Endodermal cell (in vitro differentiated cells): ENCODE data around the gene SH3PXD2B. TPM values are rescaled to one million over a fixed set of nuclear protein-coding genes. Genes with fewer than 3 reads are reported as not detected.

ENCODE experiments used
- DNase-seq: peaks from one replicate; pipeline ENCODE4 v3.0.0-alpha.2; 2017
- H3K27ac ChIP-seq: 2 replicates; pipeline ENCODE4 v1.5.1; 2013; ENCODE audit warnings: mild to moderate bottlenecking, low read depth, low read length, moderate library complexity
- H3K27me3 ChIP-seq: 2 replicates; pipeline ENCODE4 v1.6.1; 2013; ENCODE audit warnings: mild to moderate bottlenecking, low read length, moderate library complexity; ENCODE audit not compliant: insufficient read depth, control insufficient read depth, poor library complexity, severe bottlenecking
- H3K36me3 ChIP-seq: 2 replicates; pipeline ENCODE4 v1.7.0; 2013; ENCODE audit warnings: mild to moderate bottlenecking, low read length, moderate library complexity; ENCODE audit not compliant: control insufficient read depth, insufficient read depth
- H3K4me1 ChIP-seq: one replicate; pipeline ENCODE4 v1.7.0; 2013; ENCODE audit warnings: low read length; ENCODE audit not compliant: control insufficient read depth, insufficient read depth
- H3K4me3 ChIP-seq: 2 replicates; pipeline ENCODE4 v1.5.1; 2013; ENCODE audit warnings: mild to moderate bottlenecking, low read length, moderate library complexity
- H3K9ac ChIP-seq: 2 replicates; pipeline ENCODE4 v1.6.1; 2013; ENCODE audit warnings: mild to moderate bottlenecking, low read length, moderate library complexity; ENCODE audit not compliant: poor library complexity, severe bottlenecking; ENCODE audit errors: extremely low read depth
- H3K9me3 ChIP-seq: 2 replicates; pipeline ENCODE4 v1.6.1; 2013; ENCODE audit warnings: mild to moderate bottlenecking, low read length, moderate library complexity; ENCODE audit not compliant: control insufficient read depth
- H3K27ac Mint-ChIP-seq: 2 replicates; pipeline ENCODE4 v1.8.0; 2020; ENCODE audit warnings: mixed read lengths
- H3K27me3 Mint-ChIP-seq: 2 replicates; pipeline ENCODE4 v1.8.0; 2021; ENCODE audit warnings: mild to moderate bottlenecking, mixed read lengths; ENCODE audit not compliant: insufficient read depth
- H3K36me3 Mint-ChIP-seq: 2 replicates; pipeline ENCODE4 v1.8.0; 2020; ENCODE audit warnings: low read depth, mixed read lengths
- H3K4me1 Mint-ChIP-seq: 2 replicates; pipeline ENCODE4 v1.8.0; 2020; ENCODE audit warnings: mixed read lengths
- H3K4me3 Mint-ChIP-seq: 2 replicates; pipeline ENCODE4 v1.8.0; 2020; ENCODE audit warnings: mild to moderate bottlenecking, moderate library complexity, mixed read lengths
- H3K9me3 Mint-ChIP-seq: 2 replicates; pipeline ENCODE4 v1.8.0; 2020; ENCODE audit warnings: mild to moderate bottlenecking, mixed read lengths
- WGBS, 2 experiments: methylation state at CpG; one replicate each; pipeline versions ENCODE4 v1.1.5 to v1.1.7; 2013; ENCODE audit warnings: missing lambda C conversion rate in 2 of 2, mixed read lengths in 1 of 2; ENCODE audit not compliant: insufficient coverage in 1 of 2, insufficient read length in 1 of 2; 5-methylcytosine and 5-hydroxymethylcytosine counted together
- total RNA-seq, 2 donors: library from RNA; stranded (reverse); fragmentation: NEBNext Ultra II Directional in 1 of 2; extraction: Animal tissue kit (Norgen Biotek cat#: 25700) in 1 of 2; gene quantifications; 2 replicates in 1 of 2; 3 replicates in 1 of 2; pipeline ENCODE4 v1.2.1, GENCODE V29; 2021
- TF ChIP-seq, protein P1 (sequence below): fragments of 200-600 bp; sonication (generic); conservative IDR thresholded peaks from 2 replicates; pipeline ENCODE4 v1.5.0; 2021; ENCODE audit warnings: antibody characterized with exemption, mild to moderate bottlenecking

SH3PXD2B gene
- total RNA-seq, 2 donors from 2014 or later = 62.2 to 74.9 TPM

DNA sequence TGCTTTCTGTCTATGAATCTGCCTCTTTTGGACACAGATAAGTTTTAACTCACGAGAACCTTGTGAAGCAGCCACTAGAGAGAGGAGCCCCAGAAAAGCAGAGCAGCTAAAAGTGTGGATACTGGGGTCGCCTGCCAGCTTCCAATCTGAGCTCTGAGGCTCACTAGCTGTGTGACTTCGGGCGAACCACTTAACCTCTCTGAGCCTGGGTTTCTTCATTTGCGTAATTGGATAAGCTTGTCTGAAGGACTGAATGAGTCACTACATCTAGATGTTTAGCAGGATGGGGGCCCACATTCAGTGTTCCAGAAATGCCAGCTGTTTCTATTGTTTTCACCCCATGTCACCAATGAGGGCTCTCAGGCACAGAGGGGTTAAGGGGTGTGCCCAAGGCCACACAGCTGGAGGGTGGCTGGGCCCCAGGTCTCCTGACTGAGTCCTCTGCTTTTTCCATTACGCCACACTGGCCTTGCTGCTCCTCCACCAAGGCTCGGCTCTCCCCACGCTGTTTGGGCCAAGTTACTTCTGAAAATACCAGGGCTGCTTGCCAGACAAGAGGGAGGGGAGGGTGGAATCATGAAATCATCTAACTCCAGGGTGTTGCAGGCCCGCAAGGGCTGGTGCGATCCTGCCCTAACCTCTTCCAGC is 36.2 kb downstream of the SH3PXD2B start:
- Histone ChIP-seq H3K4me1 (no peaks in the 10 kb centered on the region), H3K36me3 (peaks cover 82% of the 10 kb centered on the region), H3K27ac (no peak overlapping the region), H3K9ac (no peak overlapping the region), H3K4me3 (no peak overlapping the region), H3K9me3 (no peaks in the 10 kb centered on the region), H3K27me3 (no peaks in the 10 kb centered on the region)
- TF ChIP-seq, protein P1, sequence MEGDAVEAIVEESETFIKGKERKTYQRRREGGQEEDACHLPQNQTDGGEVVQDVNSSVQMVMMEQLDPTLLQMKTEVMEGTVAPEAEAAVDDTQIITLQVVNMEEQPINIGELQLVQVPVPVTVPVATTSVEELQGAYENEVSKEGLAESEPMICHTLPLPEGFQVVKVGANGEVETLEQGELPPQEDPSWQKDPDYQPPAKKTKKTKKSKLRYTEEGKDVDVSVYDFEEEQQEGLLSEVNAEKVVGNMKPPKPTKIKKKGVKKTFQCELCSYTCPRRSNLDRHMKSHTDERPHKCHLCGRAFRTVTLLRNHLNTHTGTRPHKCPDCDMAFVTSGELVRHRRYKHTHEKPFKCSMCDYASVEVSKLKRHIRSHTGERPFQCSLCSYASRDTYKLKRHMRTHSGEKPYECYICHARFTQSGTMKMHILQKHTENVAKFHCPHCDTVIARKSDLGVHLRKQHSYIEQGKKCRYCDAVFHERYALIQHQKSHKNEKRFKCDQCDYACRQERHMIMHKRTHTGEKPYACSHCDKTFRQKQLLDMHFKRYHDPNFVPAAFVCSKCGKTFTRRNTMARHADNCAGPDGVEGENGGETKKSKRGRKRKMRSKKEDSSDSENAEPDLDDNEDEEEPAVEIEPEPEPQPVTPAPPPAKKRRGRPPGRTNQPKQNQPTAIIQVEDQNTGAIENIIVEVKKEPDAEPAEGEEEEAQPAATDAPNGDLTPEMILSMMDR = no peak
- 90 to 100% methylated on average over 3 to 10 of the region's 10 CpGs for WGBS, 2 experiments
- H3K27ac Mint-ChIP-seq = no peak overlapping the region
- H3K4me3 Mint-ChIP-seq = no peak overlapping the region
- H3K27me3 Mint-ChIP-seq = no peaks in the 10 kb centered on the region
- H3K36me3 Mint-ChIP-seq = peaks cover 59% of the 10 kb centered on the region
- peaks cover 3% of the 10 kb centered on the region for H3K4me1 Mint-ChIP-seq
- no peak for DNase-seq
- H3K9me3 Mint-ChIP-seq = no peaks in the 10 kb centered on the region

GRCh38 chr5:172417130-172417841 is 37.0 kb downstream of the SH3PXD2B start:
- H3K4me3 ChIP-seq = no peak overlapping the region
- Mint-ChIP-seq H3K9me3 (no peaks in the 10 kb centered on the region), H3K4me3 (no peak overlapping the region), H3K27ac (no peak overlapping the region), H3K36me3 (peaks cover 51% of the 10 kb centered on the region), H3K27me3 (no peaks in the 10 kb centered on the region), H3K4me1 (peaks cover 3% of the 10 kb centered on the region)
- H3K27ac ChIP-seq = no peak overlapping the region
- H3K27me3 ChIP-seq = no peaks in the 10 kb centered on the region
- H3K9ac ChIP-seq = no peak overlapping the region
- peaks cover 79% of the 10 kb centered on the region for H3K36me3 ChIP-seq
- H3K4me1 ChIP-seq = no peaks in the 10 kb centered on the region
- whole genome bisulfite sequencing, 2 experiments = 89 to 93% methylated on average over 4 of the region's 4 CpGs
- DNase-seq = no peak
- TF ChIP-seq, protein P1 = no peak
- H3K9me3 ChIP-seq = no peaks in the 10 kb centered on the region

DNA sequence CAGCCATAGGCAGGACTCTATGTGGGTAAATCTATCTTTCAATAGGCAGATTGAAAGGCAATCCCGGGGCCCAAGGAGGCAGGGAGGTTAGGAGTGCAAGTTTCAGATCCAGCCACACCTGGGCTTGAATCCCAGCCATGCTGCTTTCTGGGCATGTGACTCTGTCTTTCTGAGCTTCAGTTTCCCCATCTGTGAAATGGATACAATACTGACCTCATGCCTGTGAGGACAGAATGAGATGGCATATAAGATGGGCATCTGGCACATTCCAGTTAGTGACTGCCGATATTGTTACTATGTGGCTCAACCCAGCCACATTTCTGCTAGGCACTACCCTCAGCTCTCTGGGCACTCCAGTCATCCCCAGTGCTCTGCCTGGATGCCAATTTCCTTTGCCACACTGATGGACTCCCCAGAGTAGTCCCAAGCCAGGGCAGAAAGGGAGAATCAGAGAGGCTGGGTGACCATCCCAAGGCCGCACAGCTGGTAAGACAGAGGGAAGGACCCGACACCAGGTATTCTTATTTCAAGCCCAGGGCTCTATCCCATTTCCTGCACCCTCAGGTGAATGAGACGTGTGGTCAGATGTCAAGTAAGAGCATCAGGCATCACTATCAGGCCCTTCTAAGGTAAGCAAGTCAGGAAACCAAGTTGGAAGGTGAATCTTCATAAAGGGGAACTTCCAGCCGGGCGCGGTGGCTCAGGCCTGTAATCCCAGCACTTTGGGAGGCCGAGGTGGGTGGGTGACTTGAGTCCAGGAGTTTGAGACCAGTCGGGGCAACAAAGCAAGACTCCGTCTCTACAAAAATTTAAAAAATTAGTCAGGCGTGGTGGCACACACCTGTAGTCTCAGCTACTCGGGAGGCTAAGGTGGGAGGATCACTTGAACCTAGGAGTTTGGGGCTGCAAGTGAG is 38.7 kb downstream of the SH3PXD2B start:
- Mint-ChIP-seq H3K27ac (no peak overlapping the region), H3K9me3 (no peaks in the 10 kb centered on the region), H3K4me1 (peaks cover 3% of the 10 kb centered on the region), H3K36me3 (peaks cover 47% of the 10 kb centered on the region), H3K4me3 (no peak overlapping the region), H3K27me3 (no peaks in the 10 kb centered on the region)
- H3K4me1 ChIP-seq = no peaks in the 10 kb centered on the region
- TF ChIP-seq, protein P1 = no peak
- H3K9ac ChIP-seq = no peak overlapping the region
- H3K27ac ChIP-seq = no peak overlapping the region
- 95 to 100% methylated on average over 11 to 13 of the region's 13 CpGs for WGBS, 2 experiments
- DNase-seq = no peak
- peaks cover 78% of the 10 kb centered on the region for H3K36me3 ChIP-seq
- no peaks in the 10 kb centered on the region for H3K27me3 ChIP-seq
- H3K9me3 ChIP-seq = no peaks in the 10 kb centered on the region
- no peak overlapping the region for H3K4me3 ChIP-seq
